ENCODE results near the gene CCDC74A. TPM values are rescaled to one million over a fixed set of nuclear protein-coding genes. Genes with fewer than 3 reads are reported as not detected.
"Not testable (repeated sequence)": the region's sequence is repeated elsewhere in the genome, so short reads cannot be mapped to it uniquely, and the experiment has no call there.

The CCDC74A gene
- total RNA-seq, 1 experiment from 2014 or later, result 29.9 TPM

- intact Hi-C loops (cut with micrococcal nuclease; ENCODE audit: unreplicated experiment), result no loop called here
- in situ Hi-C loops (cut with HindIII; ENCODE audit: low pct_unique_long_range_greater_than_20kb, low sequenced_read_pairs), result no loop called here
Observed at GRCh38 chr2:131535526-131535925, 7.8 kb downstream of the CCDC74A start.

GRCh38 chr2:131535951-131536826 is 8.5 kb downstream of the CCDC74A start:
- ATAC-seq; BruUV-seq (replicated peaks); H3K4me3 ChIP-seq (ENCODE audit: low read depth in 2 of 2, low read length in 2 of 2); H3K27ac ChIP-seq (ENCODE audit: low read length); H3K4me1 ChIP-seq (ENCODE audit: control insufficient read depth, insufficient read depth, low read length); H3K27me3 ChIP-seq (ENCODE audit: control insufficient read depth, insufficient read depth, low read length); H3K36me3 ChIP-seq (ENCODE audit: control insufficient read depth, insufficient read depth, low read length); in situ Hi-C loops (cut with HindIII; ENCODE audit: low pct_unique_long_range_greater_than_20kb, low sequenced_read_pairs); DNase-seq (ENCODE audit: low read depth, low spot score); intact Hi-C loops (cut with micrococcal nuclease; ENCODE audit: unreplicated experiment); CTCF ChIA-PET; H3K9me3 ChIP-seq (ENCODE audit: control insufficient read depth, insufficient read depth, low read depth, low read length); POLR2A ChIA-PET: not testable (repeated sequence)

More at GRCh38 chr2:131535526-131535925, 7.8 kb downstream of the CCDC74A start:
- ChIA-PET CTCF (no interaction called here), POLR2A (no interaction called here)
- Histone ChIP-seq H3K27ac (ENCODE audit: low read length) (no peak overlapping the region), H3K36me3 (ENCODE audit: control insufficient read depth, insufficient read depth, low read length) (no peaks in the 10 kb centered on the region), H3K9me3 (ENCODE audit: control insufficient read depth, insufficient read depth, low read depth, low read length) (no peaks in the 10 kb centered on the region), H3K4me3 (ENCODE audit: low read depth in 2 of 2, low read length in 2 of 2) (no peak overlapping the region), H3K4me1 (ENCODE audit: control insufficient read depth, insufficient read depth, low read length) (no peaks in the 10 kb centered on the region), H3K27me3 (ENCODE audit: control insufficient read depth, insufficient read depth, low read length) (no peaks in the 10 kb centered on the region)
- DNase-seq (ENCODE audit: low read depth, low spot score) (no peak), ATAC-seq (no peak)
- BruUV-seq (replicated peaks), result no TSS peak
- TF ChIP-seq TCF7L2 (IDR thresholded peaks at IDR 0.05; ENCODE audit: low read depth, low read length) (no peak), POLR2AphosphoS5 (IDR thresholded peaks at IDR 0.05; ENCODE audit: low read depth, low read length) (no peak), REST (IDR thresholded peaks at IDR 0.05; ENCODE audit: insufficient read depth in 1 of 2, low read depth in 2 of 2, low read length in 1 of 2) (no peak), SIN3A (IDR thresholded peaks at IDR 0.05; ENCODE audit: borderline replicate concordance, insufficient read depth, low read depth, low read length) (no peak), CTCF (IDR thresholded peaks at IDR 0.05) (no peak)

- H3K4me3 ChIP-seq (ENCODE audit: low read depth in 2 of 2, low read length in 2 of 2); H3K4me1 ChIP-seq (ENCODE audit: control insufficient read depth, insufficient read depth, low read length); H3K27me3 ChIP-seq (ENCODE audit: control insufficient read depth, insufficient read depth, low read length); DNase-seq (ENCODE audit: low read depth, low spot score); CTCF ChIA-PET; H3K27ac ChIP-seq (ENCODE audit: low read length); BruUV-seq (replicated peaks); in situ Hi-C loops (cut with HindIII; ENCODE audit: low pct_unique_long_range_greater_than_20kb, low sequenced_read_pairs); H3K9me3 ChIP-seq (ENCODE audit: control insufficient read depth, insufficient read depth, low read depth, low read length); ATAC-seq; POLR2A ChIA-PET; H3K36me3 ChIP-seq (ENCODE audit: control insufficient read depth, insufficient read depth, low read length); intact Hi-C loops (cut with micrococcal nuclease; ENCODE audit: unreplicated experiment): not testable (repeated sequence)
Observed at GRCh38 chr2:131536841-131537240, 9.2 kb downstream of the CCDC74A start.

DNA sequence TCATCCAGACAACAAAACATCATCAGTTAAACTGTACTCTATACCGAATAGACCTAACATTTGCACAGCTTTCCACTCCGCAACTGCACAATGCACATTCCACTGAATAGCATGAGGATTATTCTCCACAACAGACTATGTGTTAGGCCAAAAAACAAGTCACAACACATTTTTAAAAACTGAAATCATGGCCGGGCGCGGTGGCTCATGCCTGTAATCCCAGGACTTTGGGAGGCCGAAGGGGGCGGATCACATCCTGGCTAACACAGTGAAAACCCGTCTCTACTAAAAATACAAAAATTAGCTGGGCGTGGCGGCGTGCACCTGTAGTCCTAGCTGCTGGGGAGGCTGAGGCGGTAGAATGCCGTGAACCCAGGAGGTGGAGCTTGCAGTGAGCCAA is 11.2 kb downstream of the CCDC74A start:
- H3K9me3 ChIP-seq (ENCODE audit: control insufficient read depth, insufficient read depth, low read depth, low read length); CTCF ChIA-PET; H3K27ac ChIP-seq (ENCODE audit: low read length); in situ Hi-C loops (cut with HindIII; ENCODE audit: low pct_unique_long_range_greater_than_20kb, low sequenced_read_pairs); H3K4me3 ChIP-seq (ENCODE audit: low read depth in 2 of 2, low read length in 2 of 2); POLR2A ChIA-PET; H3K27me3 ChIP-seq (ENCODE audit: control insufficient read depth, insufficient read depth, low read length); DNase-seq (ENCODE audit: low read depth, low spot score); H3K36me3 ChIP-seq (ENCODE audit: control insufficient read depth, insufficient read depth, low read length); ATAC-seq; H3K4me1 ChIP-seq (ENCODE audit: control insufficient read depth, insufficient read depth, low read length); intact Hi-C loops (cut with micrococcal nuclease; ENCODE audit: unreplicated experiment); BruUV-seq (replicated peaks): not testable (repeated sequence)
